Spleen (tissue), 7 donors: Measurements from ENCODE around the gene BRAT1.

Experiments
- CTCF ChIP-seq, 11 experiments: fragments of 200-600 bp in 7 of 11; fragments of 450-650 bp in 4 of 11; sonication (generic) in 4 of 11; IDR thresholded peaks in 8 of 11; conservative IDR thresholded peaks in 3 of 11; 1 replicate in 7 of 11; 2 replicates in 4 of 11; pipeline versions ENCODE4 v1.4.0 to v1.8.0; 2016 to 2021; ENCODE audit warnings: antibody characterized with exemption in 11 of 11, inconsistent platforms in 4 of 11, mild to moderate bottlenecking in 1 of 11
- POLR2A ChIP-seq, 3 donors: fragments of 450-650 bp; IDR thresholded peaks; one replicate each; pipeline ENCODE4 v1.5.1; 2017; ENCODE audit warnings: antibody characterized with exemption in 3 of 3, mild to moderate bottlenecking in 1 of 3
- POLR2AphosphoS5 ChIP-seq, 3 donors: sonication (generic); formaldehyde crosslinking; IDR thresholded peaks; one replicate each; pipeline ENCODE4 v1.5.1; 2017; ENCODE audit warnings: antibody characterized with exemption in 3 of 3
- donor health status: DM: no; HTN: no; CAD: no; lungs with moderate emphysema.
- donor health status: DM: no; HTN: no; CAD: no.
- donor health status: DM: no; HTN: no; CAD: no.

- no peak for TF ChIP-seq CTCF (IDR thresholded peaks at IDR 0.05 in 8 of 11, conservative IDR thresholded peaks at IDR 0.05 in 3 of 11)
- no peak for TF ChIP-seq POLR2A (IDR thresholded peaks at IDR 0.05)
- TF ChIP-seq POLR2AphosphoS5 (IDR thresholded peaks at IDR 0.05), result no peak
These were observed 37.9 kb upstream of the BRAT1 start for GRCh38 chr7:2593036-2593727.
